HepG2 (cell line): Measurements from ENCODE around the gene OXLD1. TPM values are rescaled to one million over a fixed set of nuclear protein-coding genes. Genes with fewer than 3 reads are reported as not detected.

Experiments used
- HES4 ChIP-seq: sonication (generic); formaldehyde crosslinking; IDR thresholded peaks from 2 replicates; pipeline ENCODE4 v1.9.0; 2021; ENCODE audit warnings: mild to moderate bottlenecking, missing genetic modification reagents, borderline replicate concordance
- HOXA7 ChIP-seq: sonication (generic); formaldehyde crosslinking; IDR thresholded peaks from 2 replicates; pipeline ENCODE4 v1.8.1; 2022; ENCODE audit warnings: mild to moderate bottlenecking, missing genetic modification reagents, moderate library complexity
- HOXD1 ChIP-seq: sonication (generic); formaldehyde crosslinking; IDR thresholded peaks from 2 replicates; pipeline ENCODE4 v1.5.0; 2020; ENCODE audit warnings: missing genetic modification reagents
- KAT8 ChIP-seq: IDR thresholded peaks from 2 replicates; pipeline ENCODE4 v1.6.1; 2016; ENCODE audit warnings: missing genetic modification reagents, missing compliant biosample characterization
- MIER3 ChIP-seq: IDR thresholded peaks from 2 replicates; pipeline ENCODE4 v1.6.1; 2016; ENCODE audit warnings: missing compliant biosample characterization, borderline replicate concordance
- MIXL1 ChIP-seq: IDR thresholded peaks from 2 replicates; pipeline ENCODE4 v1.6.1; 2016
- MTA3 ChIP-seq: sonication (generic); formaldehyde crosslinking; IDR thresholded peaks from 2 replicates; pipeline ENCODE4 v1.4.0; 2020; ENCODE audit warnings: missing genetic modification reagents
- MYNN ChIP-seq: sonication (generic); formaldehyde crosslinking; IDR thresholded peaks from 2 replicates; pipeline ENCODE4 v1.4.0; 2020; ENCODE audit warnings: mild to moderate bottlenecking, low read depth, missing genetic modification reagents
- NCOA2 ChIP-seq: sonication (generic); formaldehyde crosslinking; IDR thresholded peaks from 2 replicates; pipeline ENCODE4 v1.8.0; 2022; ENCODE audit warnings: inconsistent platforms
- NR2F6 ChIP-seq, 2 experiments: IDR thresholded peaks; 2 replicates each; pipeline ENCODE4 v1.6.1; 2016; ENCODE audit warnings: antibody characterized with exemption in 1 of 2, mild to moderate bottlenecking in 1 of 2
- ONECUT2 ChIP-seq: sonication (generic); formaldehyde crosslinking; IDR thresholded peaks from 2 replicates; pipeline ENCODE4 v1.4.0; 2020; ENCODE audit warnings: missing genetic modification reagents
- RFXANK ChIP-seq: IDR thresholded peaks from 2 replicates; pipeline ENCODE4 v1.6.1; 2016
- SIX4 ChIP-seq: sonication (generic); formaldehyde crosslinking; IDR thresholded peaks from 2 replicates; pipeline ENCODE4 v1.4.0; 2020; ENCODE audit warnings: missing genetic modification reagents
- SP140L ChIP-seq: sonication (generic); formaldehyde crosslinking; IDR thresholded peaks from 2 replicates; pipeline ENCODE4 v1.4.0; 2020; ENCODE audit warnings: missing genetic modification reagents, borderline replicate concordance
- YY1 ChIP-seq: IDR thresholded peaks from 2 replicates; pipeline ENCODE4 v1.6.1; 2011; ENCODE audit warnings: low read length, low read depth, moderate library complexity, mild to moderate bottlenecking; ENCODE audit not compliant: insufficient read depth, insufficient replicate concordance
- ZBTB20 ChIP-seq: sonication (generic); formaldehyde crosslinking; IDR thresholded peaks from 2 replicates; pipeline ENCODE4 v1.8.1; 2023; ENCODE audit warnings: missing genetic modification reagents, low read depth, mild to moderate bottlenecking, borderline replicate concordance
- ZBTB39 ChIP-seq: sonication (generic); formaldehyde crosslinking; IDR thresholded peaks from 2 replicates; pipeline ENCODE4 v1.5.0; 2020; ENCODE audit warnings: missing genetic modification reagents
- ZFP36L2 ChIP-seq: sonication (generic); formaldehyde crosslinking; IDR thresholded peaks from 2 replicates; pipeline ENCODE4 v1.4.0; 2020; ENCODE audit warnings: missing genetic modification reagents
- ZNF180 ChIP-seq: sonication (generic); formaldehyde crosslinking; IDR thresholded peaks from 2 replicates; pipeline ENCODE4 v1.4.0; 2020; ENCODE audit warnings: low read depth, missing genetic modification reagents, borderline replicate concordance
- ZNF292 ChIP-seq: sonication (generic); formaldehyde crosslinking; IDR thresholded peaks from 2 replicates; pipeline ENCODE4 v1.8.1; 2022; ENCODE audit warnings: mild to moderate bottlenecking, low read depth, missing genetic modification reagents, borderline replicate concordance
- ZNF30 ChIP-seq: sonication (generic); formaldehyde crosslinking; IDR thresholded peaks from 2 replicates; pipeline ENCODE4 v1.5.0; 2020; ENCODE audit warnings: mild to moderate bottlenecking, missing genetic modification reagents
- ZNF317 ChIP-seq: sonication (generic); formaldehyde crosslinking; IDR thresholded peaks from 2 replicates; pipeline ENCODE4 v1.5.0; 2020; ENCODE audit warnings: mild to moderate bottlenecking, missing genetic modification reagents
- ZNF34 ChIP-seq: sonication (generic); formaldehyde crosslinking; IDR thresholded peaks from 2 replicates; pipeline ENCODE4 v1.4.0; 2020; ENCODE audit warnings: mild to moderate bottlenecking, missing genetic modification reagents, borderline replicate concordance
- ZNF441 ChIP-seq: sonication (generic); formaldehyde crosslinking; IDR thresholded peaks from 2 replicates; pipeline ENCODE4 v1.7.0; 2021; ENCODE audit warnings: missing genetic modification reagents, borderline replicate concordance
- ZNF792 ChIP-seq: IDR thresholded peaks from 2 replicates; pipeline ENCODE4 v1.6.1; 2016
- polyA plus RNA-seq, 8 experiments: library from polyadenylated mRNA; depleted of rRNA in 3 of 8; stranded (reverse) in 7 of 8; unstranded in 1 of 8; fragments of >200 nt; fragmentation: Illumina TruSeq in 4 of 8; extraction: Trizol in 4 of 8; gene quantifications; 2 replicates each; pipeline versions ENCODE4 v1.2.1 to v1.2.3, GENCODE V29; 2011 to 2016; ENCODE audit warnings: low read depth in 4 of 8, missing spikeins in 1 of 8, mixed read lengths in 1 of 8; ENCODE audit not compliant: insufficient read depth in 1 of 8
- total RNA-seq, 5 experiments: library from RNA; depleted of rRNA; stranded (reverse); fragments of >200 nt; fragmentation: Illumina TruSeq; extraction: Trizol; gene quantifications; 2 replicates each; pipeline ENCODE4 v1.2.3, GENCODE V29; 2016; ENCODE audit warnings: low read depth in 1 of 5
- TF ChIP-seq, protein P1 (sequence below): sonication (generic); formaldehyde crosslinking; IDR thresholded peaks from 2 replicates; pipeline ENCODE4 v1.8.1; 2023; ENCODE audit warnings: mild to moderate bottlenecking, missing genetic modification reagents
- TF ChIP-seq, protein P2 (sequence below): sonication (generic); formaldehyde crosslinking; IDR thresholded peaks from 2 replicates; pipeline ENCODE4 v1.8.0; 2023; ENCODE audit warnings: mild to moderate bottlenecking, missing genetic modification reagents

Gene OXLD1
- total and polyA plus RNA-seq, 2 of the 13 experiments (the other 11 are each of a cell fraction or from before 2014, with no cell fraction given) = 27.1 to 37.5 TPM

DNA sequence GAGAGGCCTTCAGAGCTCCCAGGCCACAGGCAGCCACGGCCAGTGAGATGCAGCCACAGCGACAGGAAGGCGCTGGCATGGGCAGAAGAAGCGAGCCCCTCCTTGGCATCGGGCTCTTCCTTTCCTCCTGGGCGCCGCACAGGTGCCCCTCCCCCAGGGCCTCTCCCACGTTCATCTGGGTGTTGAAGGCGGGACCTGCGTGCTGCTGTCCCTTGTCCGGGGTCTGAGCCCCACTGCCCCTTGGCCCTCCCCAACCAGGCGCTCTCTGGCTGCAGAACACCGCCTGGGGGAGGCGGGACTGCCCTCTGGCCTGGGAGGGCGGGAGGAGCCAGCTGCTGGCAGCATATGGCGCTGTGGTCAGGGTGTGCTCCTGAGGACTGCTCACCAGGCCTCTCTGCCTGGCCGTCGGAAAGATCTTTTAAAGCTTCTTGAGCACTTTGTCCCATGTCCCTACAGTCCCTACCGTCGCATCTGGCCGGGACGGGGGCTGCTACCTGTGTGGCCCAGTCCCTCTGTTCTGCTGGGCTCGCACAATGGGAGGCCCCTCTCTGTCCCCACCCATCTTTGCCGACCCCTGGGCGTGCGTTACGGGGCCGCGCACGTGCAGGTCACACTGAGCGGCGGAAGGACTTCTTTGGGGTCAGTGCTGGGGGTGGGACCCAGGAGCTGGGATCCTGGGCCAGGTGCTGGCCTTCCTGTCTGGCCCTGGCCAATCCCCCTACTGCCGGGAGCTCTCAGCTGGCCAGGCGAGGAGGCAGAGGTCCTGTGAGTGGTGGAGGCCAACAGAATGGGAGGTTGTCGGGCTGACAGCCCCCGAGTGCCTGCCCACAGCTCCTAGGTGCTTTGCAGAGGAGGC is 47.4 kb upstream of the OXLD1 start (continued):
- TF ChIP-seq ZBTB20 (CRISPR knock-in tag) (no peak; the same call in 1 of the 2 replicates), SIX4 (CRISPR knock-in tag) (no peak), NCOA2 (CRISPR knock-in tag) (0 out of 2 replicates have a peak, but pooled peaks have one; percentile 68), ZNF34 (CRISPR knock-in tag) (0 out of 2 replicates have a peak, but pooled peaks have one; percentile 84), MIXL1 (CRISPR knock-in tag) (no peak), HES4 (CRISPR knock-in tag) (peak; percentile 79; the same call in 1 of the 2 replicates), ZNF292 (CRISPR knock-in tag) (peak; percentile 92), RFXANK (no peak), ONECUT2 (CRISPR knock-in tag) (no peak), ZBTB39 (CRISPR knock-in tag) (no peak), ZNF30 (no peak), KAT8 (CRISPR knock-in tag) (peak; percentile 77), ZNF180 (no peak), MIER3 (CRISPR knock-in tag) (peak; percentile 48; the same call in 1 of the 2 replicates), HOXD1 (CRISPR knock-in tag) (0 out of 2 replicates have a peak, but pooled peaks have one; percentile 18), ZNF317 (no peak), ZFP36L2 (CRISPR knock-in tag) (no peak), NR2F6 (IDR thresholded peaks at IDR 0.05) (peak; percentile 74), NR2F6 (CRISPR knock-in tag; IDR thresholded peaks at IDR 0.05) (peak; percentile 80), ZNF441 (CRISPR knock-in tag) (no peak), ZNF792 (CRISPR knock-in tag) (peak; percentile 85), YY1 (peak; percentile 77), HOXA7 (CRISPR knock-in tag) (0 out of 2 replicates have a peak, but pooled peaks have one; percentile 56), SP140L (no peak; the same call in 1 of the 2 replicates), MTA3 (CRISPR knock-in tag) (no peak), MYNN (peak; percentile 27; the same call in 1 of the 2 replicates)
- TF ChIP-seq, protein P1, sequence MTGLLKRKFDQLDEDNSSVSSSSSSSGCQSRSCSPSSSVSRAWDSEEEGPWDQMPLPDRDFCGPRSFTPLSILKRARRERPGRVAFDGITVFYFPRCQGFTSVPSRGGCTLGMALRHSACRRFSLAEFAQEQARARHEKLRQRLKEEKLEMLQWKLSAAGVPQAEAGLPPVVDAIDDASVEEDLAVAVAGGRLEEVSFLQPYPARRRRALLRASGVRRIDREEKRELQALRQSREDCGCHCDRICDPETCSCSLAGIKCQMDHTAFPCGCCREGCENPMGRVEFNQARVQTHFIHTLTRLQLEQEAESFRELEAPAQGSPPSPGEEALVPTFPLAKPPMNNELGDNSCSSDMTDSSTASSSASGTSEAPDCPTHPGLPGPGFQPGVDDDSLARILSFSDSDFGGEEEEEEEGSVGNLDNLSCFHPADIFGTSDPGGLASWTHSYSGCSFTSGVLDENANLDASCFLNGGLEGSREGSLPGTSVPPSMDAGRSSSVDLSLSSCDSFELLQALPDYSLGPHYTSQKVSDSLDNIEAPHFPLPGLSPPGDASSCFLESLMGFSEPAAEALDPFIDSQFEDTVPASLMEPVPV = peak; percentile 72
- TF ChIP-seq, protein P2, sequence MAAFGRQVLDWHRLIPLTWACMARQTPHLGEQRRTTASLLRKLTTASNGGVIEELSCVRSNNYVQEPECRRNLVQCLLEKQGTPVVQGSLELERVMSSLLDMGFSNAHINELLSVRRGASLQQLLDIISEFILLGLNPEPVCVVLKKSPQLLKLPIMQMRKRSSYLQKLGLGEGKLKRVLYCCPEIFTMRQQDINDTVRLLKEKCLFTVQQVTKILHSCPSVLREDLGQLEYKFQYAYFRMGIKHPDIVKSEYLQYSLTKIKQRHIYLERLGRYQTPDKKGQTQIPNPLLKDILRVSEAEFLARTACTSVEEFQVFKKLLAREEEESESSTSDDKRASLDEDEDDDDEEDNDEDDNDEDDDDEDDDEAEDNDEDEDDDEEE = no peak
